HG02678 (cell line): ENCODE results near the gene CA12.
"Not testable (repeated sequence)": the region's sequence is repeated elsewhere in the genome, so short reads cannot be mapped to it uniquely, and the experiment has no call there.

ENCODE experiments used
- ATAC-seq: cut with Tn5 transposase; IDR thresholded peaks from one replicate; pipeline ENCODE4 v1.9.1; 2021; ENCODE audit warnings: mild to moderate bottlenecking, moderate library complexity; ENCODE audit not compliant: unreplicated experiment

The CA12 gene

DNA sequence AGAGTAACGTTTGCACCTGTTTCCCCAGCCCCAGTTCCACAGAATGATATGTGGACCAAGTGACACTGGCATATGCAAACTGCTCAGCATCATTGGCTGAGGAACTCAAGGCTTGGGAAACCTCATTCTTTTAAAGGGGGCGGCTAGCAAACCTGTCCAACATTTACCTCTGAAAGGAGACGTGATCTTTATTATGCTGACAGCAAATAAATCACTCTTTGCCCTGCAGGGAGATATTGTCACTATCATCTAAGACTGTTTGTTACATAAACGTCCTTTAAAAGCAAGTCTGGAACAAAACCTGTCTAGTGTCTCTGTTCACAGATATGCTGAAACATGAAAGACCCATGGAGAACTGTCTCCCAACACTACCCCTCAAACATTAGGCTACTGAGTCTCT is 21.5 kb downstream of the CA12 start:
- ATAC-seq = no peak

DNA sequence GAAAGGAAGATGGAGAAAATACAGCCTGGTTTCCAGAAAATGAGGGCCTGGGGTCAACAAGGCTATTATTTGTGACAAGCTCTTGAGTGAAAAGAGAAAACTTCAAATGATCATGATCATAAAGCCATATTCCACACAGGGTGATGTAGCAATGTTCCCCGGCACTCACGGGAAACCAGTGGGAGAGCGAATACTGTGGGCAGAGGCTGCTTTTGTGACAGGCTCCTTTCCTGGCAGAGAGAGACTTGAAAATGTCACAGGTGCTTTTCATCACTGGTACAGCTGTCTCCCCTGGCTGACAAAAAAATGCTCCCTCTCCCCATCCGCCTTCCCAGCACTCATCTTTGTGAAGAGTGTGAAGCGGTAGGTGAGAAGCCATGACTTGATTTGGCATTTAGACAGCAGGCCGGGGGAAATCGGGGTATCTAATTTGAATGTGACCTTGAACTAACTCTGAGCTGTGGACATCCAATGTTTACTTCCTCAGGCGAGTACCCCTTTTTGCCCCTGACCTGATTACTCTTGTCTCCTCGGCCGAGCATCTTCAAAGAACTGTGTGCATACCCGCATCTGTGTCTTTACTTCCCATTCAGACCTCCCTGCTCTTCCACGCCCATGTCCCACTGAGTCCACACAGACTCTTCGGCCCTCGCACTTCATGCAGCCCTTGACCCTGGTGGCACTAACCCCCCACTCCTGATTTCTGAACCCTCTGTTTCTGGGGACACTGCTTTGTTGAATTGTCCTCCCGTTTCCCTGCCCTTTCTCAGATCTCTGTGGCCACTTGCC is 23.2 kb downstream of the CA12 start:
- no peak for ATAC-seq

DNA sequence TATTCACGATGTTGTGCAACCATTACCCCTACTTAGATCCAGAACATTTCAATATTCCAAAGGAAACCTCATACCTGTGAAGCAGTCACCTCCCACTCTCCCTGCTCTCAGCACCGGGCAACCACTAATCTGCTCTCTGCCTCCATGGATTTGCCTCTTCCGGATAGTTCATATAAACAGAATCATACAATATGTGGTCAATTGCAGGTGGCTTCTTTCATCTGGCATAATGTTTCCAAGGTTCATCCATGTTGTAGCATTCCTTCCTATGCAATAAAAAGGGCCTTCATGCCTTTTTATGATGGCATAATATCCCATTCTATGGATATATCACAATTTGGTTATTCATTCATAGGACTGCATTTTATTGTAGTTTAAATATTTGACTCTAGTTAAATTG is 23.9 kb downstream of the CA12 start:
- no peak for ATAC-seq

GRCh38 chr15:63357061-63357460 is 24.6 kb downstream of the CA12 start:
- ATAC-seq = no peak

GRCh38 chr15:63354821-63355650 is 26.6 kb downstream of the CA12 start:
- ATAC-seq = no peak

DNA sequence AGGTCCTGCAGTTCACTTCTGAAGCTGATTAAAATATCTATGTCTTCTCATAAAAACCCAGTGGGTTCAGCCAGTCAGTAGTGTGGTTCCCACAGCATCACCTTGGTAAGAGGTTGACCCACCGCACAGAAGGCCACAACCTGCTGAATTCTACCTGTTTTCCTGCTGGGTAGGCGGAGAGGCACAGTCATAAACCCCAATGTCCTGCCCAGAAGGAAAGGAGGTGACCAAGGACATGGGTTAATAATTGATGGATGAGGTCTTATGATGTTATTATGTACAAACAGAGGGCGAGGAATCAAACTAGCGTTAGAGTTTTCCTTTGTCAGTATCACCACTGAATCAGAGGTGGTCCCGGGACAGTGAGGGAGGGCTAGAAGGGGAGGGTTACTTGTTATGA is 27.8 kb downstream of the CA12 start:
- ATAC-seq = no peak

- ATAC-seq = no peak
Measured at GRCh38 chr15:63353261-63353660, 28.4 kb downstream of the CA12 start.

DNA sequence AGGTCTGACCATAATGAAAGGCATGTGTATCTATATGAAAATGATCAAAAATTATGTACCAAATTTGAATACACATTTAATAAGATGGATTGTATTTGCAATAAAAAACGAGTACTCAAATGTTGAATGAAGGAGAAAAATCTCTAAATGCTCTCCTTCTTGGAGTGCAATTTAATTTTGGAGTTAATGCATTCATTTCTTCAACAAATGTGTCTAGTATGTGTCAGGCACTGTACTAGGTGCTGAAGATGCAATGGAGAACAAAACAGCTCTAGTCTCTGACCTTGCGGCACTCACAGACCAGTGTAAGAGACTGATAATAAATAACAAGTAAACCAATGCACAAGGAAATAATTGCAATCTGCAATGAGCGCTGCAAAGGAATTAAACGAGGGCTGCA is 28.8 kb downstream of the CA12 start:
- no peak for ATAC-seq

DNA sequence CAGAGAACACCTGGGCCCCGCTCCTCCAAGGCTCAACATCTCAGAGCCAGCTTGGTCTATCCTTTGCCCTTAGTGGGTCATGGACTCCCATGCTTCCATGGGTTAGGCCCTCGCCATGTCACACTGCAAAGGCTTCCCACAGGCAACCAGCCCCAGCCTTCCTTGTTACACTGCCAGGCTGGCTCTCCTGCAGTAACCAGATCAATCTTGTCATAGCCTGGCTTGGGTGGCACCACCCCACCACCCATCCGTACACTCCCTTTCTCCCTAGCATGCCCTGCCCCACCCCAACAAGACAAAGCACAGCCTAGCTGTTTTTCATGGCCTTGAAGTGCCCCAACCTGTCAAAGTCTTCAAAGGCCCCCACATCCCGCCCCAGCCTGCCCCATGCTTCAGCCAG is 30.5 kb downstream of the CA12 start:
- ATAC-seq = no peak

GRCh38 chr15:63350178-63350621 is 31.4 kb downstream of the CA12 start:
- no peak for ATAC-seq

- no peak for ATAC-seq
Measured at GRCh38 chr15:63349621-63350020, 32.0 kb downstream of the CA12 start.

DNA sequence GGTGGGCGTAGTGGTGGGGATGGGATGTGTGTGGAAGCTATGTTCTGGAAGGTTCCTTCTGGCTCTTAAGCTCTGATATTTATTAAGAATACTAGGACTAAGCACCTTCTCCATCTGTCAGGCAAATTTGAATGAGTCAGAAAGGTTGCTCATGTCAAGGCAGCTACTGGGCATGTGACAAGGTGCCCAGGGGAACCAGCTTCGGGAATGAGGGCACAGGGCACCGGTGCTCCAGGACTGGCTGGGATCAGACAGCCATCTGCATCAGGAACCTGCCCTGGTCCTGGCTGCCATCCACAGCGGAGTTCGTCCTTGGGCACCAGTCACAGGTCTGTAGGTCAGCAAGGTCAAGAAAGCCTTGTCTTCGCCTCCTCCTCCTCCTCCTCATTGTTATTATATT is 32.5 kb downstream of the CA12 start:
- no peak for ATAC-seq

- ATAC-seq = no peak
Measured at GRCh38 chr15:63348392-63348791, 33.3 kb downstream of the CA12 start.

GRCh38 chr15:63347074-63347857 is 34.4 kb downstream of the CA12 start:
- ATAC-seq = no peak

DNA sequence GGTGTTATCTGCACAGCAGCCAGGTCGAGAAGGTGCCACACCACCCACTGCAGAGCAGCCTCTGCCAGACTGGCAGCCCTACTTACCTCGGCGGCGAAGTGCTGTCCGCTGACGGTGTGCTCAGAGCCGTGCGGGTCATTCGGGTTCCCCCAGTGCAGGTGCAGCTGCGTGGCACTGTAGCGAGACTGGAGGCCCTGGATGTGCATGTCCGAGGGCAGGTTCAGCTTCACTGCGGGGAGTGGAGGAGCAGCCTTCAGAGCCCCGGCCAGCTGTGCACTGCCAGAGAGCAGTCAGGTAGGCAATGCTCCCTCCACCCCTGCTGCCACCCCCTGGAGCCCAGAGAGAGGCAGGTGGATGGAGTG is 36.3 kb downstream of the CA12 start:
- ATAC-seq = no peak

DNA sequence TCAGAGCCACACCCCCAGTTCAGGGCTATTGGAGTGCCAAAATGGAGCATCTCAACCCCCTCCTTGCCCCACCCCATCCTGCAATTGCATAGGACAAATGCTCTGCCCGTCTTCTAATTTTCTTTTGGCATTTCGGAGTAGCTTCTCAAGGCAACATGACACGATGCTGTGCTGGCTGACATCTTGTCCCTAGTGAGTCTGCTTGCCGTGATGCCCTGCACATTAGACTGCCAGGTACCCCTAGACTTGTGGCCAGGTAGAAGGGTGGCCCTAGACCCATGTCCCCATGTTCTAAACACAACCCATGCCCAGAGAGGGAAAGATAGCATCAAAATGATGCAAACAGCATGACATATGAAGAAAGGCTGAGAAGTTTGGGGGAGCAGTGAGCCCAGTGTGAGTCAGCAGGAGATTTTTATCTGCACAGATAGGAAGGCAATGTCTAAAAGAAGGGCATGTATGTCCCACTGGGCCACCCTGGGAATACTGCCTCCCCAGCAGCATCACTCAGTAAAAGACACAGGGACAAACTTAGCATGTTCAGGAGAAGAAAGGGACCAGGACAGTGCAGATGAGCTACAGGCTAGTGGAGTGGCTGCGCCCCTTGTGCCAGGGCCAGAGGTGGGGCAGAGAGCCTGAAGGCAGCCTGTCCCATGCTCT is 36.8 kb downstream of the CA12 start:
- no peak for ATAC-seq

DNA sequence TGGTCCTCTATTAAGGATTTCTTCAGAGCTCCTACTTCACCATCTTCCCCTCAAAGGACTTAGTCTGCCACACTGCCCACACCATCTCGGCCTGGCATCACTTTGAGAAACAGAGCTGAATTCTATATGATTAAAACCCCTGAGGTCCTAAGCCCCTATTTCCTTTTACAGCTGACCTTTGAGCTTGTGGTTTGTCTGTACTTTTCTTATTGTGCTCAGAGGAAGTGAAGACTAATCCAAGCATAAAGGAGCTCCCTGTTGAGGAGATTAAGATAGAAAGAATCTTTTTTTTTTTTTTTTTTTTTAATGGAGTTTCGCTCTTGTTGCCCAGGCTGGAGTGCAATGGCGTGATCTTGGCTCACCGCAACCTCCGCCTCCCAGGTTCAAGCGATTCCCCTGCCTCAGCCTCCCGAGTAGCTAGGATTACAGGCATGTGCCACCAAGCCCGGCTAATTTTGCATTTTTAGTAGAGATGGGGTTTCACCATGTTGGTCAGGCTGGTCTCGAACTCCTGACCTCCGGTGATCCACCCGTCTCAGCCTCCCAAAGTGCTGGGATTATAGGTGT is 38.6 kb downstream of the CA12 start:
- not testable (repeated sequence) for ATAC-seq

DNA sequence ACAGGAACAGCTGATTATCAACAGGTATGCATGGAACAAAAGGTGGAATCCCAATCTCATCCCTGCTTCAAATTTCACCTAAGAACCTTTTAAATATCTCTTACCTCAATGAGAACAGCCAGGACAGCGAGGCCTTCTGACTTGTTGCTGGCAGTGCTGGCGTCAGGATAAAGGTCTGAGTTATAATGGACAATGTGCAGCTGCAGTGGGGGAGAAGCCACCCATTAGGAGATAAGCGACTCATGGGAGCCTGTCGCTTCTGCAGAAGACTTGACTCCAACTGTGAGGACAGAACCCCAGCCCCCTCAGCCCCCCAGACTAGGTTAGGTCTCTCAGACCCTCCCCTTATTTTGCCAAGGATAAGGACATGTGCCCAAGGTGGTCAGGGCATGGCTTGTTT is 39.7 kb downstream of the CA12 start:
- ATAC-seq = no peak

DNA sequence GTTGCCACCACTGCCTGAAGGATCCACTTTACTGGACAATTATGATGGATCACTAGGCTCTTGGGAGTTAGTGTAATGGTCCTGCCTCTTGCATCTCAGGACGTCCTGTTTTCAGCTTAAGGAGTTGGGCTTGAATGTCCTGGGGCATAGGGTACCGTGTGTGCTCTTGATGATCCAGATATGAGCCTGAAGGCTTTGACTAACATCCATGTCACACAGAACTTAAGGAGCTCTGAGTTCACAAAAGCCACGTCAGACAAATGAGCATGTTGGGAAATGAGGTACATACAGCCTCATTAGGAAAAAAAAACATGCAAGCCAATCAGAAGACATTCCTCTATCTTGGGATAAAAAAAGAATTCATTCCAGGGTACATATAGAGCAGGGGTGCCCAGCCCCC is 40.8 kb downstream of the CA12 start:
- no peak for ATAC-seq

DNA sequence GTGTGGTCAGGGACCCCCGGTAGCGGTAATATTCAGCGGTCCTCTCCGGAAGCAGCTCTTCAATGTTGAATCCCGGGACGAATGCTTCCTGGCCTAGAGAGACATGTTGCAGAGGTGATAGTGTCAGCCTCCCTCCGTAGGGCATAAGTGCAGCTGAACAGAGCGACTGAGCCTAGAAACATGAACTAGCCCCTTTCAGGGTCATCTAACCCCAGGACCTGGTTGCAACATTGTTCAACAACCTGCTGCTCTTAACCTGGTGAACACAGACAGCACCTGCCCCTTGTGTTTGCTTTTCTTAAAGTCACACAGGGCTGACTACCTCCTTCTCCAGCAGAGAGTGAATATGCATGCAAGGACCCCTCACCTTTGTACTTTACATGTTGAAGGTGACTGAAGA is 41.3 kb downstream of the CA12 start:
- no peak for ATAC-seq

- no peak for ATAC-seq
Measured at GRCh38 chr15:63339836-63340235, 41.8 kb downstream of the CA12 start.
